GM18861 (cell line): ENCODE data around the gene FBXO4.
"Not testable (repeated sequence)": the region's sequence is repeated elsewhere in the genome, so short reads cannot be mapped to it uniquely, and the experiment has no call there.

Source experiments
- ATAC-seq: cut with Tn5 transposase; IDR thresholded peaks from one replicate; pipeline ENCODE4 v1.9.1; 2021; ENCODE audit not compliant: unreplicated experiment

The FBXO4 gene

DNA sequence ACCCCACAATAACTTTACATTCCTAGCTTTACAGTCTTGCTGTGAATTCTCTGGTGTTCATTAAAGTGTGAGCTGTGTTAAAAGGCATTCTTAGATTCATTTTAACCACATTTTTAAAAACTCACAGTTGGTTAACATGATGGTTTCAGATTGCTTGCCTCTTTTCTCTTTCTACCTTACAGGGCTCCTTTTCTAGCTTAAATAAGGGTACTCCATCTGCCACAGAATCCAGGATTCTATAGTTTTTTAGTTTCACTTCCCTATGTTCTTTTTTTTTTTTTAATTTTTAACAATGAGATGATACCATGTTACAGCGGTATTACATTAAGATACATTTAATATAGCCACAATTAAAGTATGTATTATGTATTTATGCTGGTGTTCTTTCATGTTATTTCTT lies 3.9 kb upstream of the FBXO4 start:
- ATAC-seq: no peak

DNA sequence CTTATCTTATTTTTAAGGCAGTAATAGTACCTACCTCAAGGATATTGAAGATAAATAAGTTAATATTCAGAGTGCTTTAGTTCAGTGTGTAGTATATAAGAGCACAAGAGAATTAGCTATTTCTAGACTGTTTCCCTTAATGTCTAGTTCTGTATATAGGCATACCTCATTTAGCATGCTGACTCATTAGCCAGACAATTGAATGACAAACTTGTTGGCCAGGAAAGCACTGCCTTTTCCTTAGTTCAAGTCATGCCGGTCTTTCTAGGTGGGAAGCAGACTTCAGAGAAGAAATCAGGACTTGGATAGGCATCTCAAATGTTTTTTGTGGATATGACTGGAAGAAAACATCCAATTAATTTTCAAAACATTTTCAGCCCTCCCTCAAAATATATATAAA lies 3.2 kb upstream of the FBXO4 start:
- ATAC-seq: no peak

DNA sequence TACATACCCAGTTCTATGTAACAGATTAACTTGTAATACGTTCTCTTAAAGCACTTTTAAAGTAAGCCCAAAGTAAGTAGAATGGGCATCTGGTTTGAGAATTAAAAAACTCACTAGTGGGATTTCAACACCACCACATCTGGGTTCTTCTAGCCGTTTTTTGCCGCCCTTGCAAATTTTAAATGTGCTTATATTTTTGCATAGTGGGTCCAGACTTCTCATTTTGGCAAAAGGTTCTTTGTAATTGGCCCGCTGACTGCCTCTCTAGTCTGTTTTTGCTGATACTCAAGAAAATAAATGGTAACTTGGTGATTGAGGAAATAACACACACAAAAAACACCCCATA lies 582 bp upstream of the FBXO4 start:
- ATAC-seq: no peak

DNA sequence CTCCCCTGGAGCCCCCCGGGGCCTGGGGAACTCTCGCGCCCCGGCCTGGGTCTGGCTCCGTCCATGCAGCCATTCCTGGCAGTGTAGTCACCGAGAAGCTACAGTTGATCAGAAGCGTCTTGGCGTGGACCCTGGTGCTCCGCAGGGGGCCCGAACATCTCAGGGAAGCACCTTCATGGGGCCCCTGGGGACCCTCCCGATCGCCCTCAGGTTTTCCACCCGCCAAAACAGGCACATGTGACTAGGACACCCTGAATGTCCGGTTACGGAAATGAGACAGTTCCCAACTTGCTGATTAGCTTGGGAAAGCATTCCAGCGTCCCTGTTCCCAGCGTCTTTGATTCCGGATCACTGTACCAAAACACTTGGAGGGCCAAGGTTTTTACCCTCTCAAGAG lies 472 bp downstream of the FBXO4 start:
- no peak for ATAC-seq

DNA sequence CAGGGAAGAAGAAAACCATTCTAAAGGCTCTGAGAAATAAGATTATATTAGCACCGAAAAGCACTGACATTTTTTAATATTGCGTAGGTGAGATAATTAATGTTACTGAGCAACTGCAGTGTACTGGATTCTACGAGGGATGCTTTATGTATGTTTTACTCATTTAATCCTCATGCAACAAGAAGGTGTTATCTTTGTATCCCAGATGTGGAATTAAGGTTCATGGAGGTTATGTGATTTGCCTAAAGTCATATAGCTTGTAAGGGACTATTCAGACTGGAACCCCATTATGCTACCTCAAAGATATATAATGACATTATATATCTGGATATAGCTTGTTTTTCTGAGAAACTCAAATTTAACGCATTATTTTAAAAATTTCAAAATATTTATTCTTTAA lies 2.5 kb downstream of the FBXO4 start:
- no peak for ATAC-seq

DNA sequence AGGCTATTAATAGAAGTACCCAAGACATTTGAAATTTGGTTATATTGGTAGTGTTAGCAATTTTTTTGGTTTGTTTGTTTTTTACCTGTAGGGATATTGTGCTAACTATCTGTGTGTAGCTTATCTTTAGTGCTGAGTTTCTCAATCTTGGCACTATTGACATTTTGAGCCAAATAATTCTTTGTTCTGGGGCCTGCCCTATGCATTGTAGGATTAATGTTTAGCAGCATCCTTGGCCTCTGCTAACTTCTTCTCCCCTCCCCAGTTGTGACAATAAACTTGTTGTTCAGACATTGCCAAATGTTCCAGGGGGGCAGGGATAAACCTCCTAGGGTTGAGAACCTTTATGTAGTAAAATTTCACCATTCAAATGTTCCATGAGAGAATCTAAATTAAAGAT lies 4.0 kb downstream of the FBXO4 start:
- no peak for ATAC-seq

DNA sequence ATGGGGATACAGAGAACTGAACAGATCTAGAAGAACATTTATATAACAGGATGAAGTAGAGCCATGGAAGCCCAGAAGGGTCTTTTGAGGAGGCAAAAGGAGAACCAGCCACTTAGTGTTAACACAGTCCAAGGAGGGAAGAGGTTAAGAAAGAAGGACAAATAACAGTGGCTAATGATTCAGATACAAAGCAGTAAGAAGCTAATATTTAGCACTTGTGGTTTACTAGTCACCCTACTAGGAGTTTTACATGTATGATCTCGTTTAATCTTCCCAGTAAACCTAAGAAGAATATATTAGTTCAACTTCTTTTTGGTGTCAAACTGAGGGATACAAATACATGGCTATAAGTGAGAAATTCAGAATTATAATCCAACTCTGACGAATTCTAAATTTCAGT lies 7.7 kb downstream of the FBXO4 start:
- no peak for ATAC-seq

DNA sequence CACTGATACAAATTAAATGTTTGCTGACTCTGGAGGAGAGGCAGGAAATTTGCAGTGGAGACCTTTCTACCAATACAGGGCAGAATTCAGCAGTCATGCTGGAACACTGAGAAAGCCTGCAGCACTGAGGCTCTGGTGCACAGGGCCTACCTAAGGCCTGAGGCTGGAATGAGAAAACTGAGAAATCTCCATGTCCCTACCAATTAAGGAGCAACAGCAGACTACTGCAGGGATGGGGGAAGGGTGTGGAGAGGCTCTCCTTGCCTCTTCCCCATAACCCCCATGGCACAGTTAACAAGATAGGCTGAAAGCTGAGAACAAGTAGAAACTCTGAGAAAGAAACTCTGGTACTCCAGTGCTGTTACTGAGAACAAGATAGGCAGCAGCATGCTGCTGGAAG lies 10.5 kb downstream of the FBXO4 start:
- no peak for ATAC-seq

DNA sequence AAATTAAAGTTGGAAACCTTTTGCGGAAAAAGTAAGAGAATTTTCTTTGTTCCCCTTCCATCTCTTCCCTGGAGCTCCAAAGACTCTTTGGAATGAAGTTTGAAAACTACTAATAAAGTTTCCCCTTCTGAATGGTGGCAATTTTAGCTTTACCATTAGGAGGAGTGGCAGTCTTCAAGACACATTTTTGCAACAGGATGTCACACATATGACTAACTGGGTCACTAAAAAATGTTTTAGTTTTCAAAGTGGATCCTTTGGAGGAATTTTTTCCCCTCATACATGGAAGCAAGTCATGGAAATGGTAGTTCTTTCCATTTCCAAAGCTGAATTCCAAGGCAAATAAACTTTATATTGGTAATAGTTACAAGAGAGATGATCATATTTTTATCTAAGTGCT lies 15.6 kb downstream of the FBXO4 start:
- no peak for ATAC-seq

DNA sequence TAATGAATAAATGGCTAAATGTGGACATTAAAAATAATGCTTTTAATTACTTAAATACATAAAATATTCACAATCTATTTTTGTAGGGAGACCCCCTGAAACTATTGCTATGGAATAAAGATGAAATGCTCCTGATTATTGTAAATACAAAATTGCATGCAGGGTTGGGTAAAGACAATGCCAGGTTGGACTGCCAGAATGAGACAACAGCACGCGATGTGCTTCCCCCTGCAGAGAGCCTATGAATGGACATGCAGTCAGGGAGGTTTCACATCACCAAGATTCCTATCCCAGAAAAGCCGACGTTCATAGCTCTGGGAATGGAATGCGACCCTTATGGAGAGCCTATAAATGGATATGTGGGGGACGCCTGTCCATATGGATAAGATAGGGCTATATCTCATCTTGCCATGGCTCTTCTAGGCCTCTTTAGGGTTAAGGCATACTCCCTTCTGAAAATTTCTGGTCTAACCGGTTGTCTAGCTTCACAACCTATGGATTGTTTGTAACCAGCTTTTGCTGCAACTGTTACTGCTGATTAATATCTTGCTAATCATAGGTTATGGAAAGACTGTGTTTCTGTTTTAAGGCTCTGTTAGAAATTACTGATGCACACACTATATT lies 20.4 kb downstream of the FBXO4 start:
- not testable (repeated sequence) for ATAC-seq

DNA sequence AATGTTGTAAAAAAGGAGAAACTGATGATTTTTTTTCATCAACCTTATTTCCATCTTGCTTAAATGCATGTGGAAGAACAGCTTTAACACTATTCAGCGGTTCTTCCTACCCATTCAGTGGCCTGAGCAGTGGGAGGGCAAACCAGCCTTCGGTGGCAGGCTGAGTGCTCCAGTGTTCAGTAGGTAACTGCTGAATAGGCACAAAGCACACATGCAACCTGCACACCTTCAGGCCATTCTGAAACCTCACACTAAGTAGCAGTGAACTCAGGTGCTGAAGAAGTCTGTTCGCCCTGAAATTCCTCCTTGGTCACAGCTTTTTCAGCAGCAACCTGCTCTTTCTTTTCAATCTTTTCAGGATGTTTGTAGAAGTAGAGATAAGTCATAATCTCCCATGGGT lies 26.1 kb downstream of the FBXO4 start:
- ATAC-seq: no peak

DNA sequence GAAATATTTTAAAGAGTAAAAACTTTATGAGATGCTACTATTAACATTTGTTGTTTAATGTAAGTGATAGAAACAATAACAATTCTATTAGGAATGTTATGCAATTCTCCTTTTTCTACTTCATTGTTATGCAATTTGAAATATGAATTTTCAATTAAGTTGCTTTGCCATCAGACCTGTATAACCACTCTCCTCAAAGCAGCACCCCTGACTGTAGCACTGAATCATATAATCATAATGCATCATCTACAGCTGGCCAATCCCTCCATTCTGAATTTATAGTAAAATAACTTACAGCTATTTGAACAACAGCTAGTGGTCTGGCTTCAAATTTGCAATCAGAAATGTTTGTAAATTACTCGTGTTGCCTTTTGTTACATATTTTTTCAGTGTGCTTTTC lies 29.2 kb downstream of the FBXO4 start:
- no peak for ATAC-seq

DNA sequence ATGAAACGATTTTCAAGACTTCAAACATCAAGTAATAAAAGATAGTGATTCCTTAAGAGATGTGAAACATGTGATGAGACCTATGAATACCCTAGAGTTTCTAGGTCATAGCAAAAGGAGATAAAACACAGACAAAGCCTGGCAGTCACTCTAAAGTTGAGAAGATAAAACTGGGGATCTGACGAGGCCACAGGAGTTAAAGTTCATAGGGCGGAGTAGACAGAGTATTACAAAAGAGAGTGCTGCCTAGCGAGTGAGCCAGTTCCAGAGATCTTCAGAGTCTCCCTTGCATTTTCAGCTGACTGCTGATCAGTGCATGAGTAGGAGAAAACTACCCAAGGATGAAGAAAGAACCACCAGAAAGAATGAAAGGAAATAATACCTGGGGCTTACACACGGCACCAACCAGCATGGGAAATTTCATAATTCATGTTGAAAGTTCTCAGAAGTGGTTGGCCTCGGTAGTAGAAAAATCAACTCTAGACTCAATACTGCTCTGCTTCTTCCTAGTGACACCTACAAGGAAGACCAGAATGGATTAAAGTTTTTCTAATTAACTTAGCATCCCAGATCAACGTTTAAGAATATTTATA lies 30.4 kb downstream of the FBXO4 start:
- ATAC-seq: no peak

DNA sequence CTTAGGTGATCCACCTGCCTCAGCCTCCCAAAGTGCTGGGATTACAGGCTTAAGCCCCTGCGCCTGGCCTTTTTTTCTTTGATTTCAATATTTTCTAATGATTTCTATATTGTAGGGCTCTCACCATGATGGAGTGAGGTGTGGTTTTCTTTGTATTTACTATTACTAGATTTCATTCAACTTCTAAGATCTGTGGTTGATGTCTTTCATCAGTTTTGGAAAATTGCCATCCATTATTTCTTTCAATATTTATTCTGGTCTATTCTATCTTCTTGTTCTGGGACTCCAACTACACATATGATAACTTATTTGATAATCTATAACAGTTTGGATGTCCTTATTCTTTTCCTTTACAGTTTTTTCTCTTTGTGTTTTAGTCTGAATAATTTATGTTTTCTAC lies 31.9 kb downstream of the FBXO4 start:
- ATAC-seq: no peak

DNA sequence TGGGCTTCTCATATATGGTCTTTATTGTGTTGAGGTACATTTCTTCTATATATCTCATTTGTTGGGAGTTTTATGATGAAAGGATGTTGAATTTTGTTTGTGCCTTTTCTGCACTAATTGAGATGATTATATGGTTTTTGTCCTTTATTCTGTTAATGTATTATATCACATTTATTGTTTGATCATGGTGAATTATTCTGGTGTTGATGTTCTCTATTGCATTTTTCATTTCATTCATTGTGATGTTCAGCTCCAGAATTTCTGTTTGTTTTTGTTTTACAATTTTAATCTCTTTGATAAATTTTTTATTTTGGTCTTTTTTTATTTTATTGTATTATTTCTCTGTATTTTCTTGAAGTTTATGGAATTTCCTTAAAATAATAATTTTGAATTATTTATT lies 35.4 kb downstream of the FBXO4 start:
- no peak for ATAC-seq

DNA sequence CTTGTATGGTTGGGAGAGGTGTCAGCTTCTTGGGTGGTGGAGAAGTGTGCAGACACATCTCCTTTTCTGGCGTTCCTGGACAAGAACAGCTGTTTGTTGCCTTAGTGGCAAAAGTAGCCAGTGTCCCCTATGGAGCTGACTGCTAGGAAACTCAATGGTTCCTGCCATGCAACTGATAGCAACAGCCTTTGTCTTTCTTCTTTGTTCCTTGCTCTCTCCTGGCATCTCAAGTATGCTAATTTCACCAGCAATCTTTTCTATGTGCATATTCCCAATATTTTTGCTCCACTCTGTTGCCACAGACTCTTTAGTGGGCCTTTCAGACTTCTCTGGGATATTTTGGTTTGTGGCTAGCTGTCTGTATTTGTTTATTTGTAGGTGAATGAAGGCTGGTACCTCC lies 36.7 kb downstream of the FBXO4 start:
- no peak for ATAC-seq

DNA sequence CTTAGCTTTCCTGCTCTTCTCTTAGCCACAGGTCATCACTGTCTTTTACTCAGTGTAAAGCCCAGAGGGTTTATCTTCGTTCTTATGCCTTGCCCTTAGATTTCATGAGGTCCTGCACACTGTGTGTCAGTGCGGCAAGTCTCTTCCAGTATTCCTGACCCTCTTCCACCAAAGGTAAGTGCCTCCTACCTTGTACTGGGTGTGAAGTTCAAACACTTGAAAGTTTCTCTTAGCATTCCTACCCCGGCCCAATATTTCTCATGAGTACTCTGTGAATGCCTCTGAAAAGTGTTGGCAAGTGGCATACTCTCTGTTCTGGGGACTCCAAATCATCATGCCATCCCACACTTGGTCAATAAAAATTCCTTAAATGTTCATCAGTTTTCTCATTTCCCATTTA lies 37.4 kb downstream of the FBXO4 start:
- ATAC-seq: no peak

DNA sequence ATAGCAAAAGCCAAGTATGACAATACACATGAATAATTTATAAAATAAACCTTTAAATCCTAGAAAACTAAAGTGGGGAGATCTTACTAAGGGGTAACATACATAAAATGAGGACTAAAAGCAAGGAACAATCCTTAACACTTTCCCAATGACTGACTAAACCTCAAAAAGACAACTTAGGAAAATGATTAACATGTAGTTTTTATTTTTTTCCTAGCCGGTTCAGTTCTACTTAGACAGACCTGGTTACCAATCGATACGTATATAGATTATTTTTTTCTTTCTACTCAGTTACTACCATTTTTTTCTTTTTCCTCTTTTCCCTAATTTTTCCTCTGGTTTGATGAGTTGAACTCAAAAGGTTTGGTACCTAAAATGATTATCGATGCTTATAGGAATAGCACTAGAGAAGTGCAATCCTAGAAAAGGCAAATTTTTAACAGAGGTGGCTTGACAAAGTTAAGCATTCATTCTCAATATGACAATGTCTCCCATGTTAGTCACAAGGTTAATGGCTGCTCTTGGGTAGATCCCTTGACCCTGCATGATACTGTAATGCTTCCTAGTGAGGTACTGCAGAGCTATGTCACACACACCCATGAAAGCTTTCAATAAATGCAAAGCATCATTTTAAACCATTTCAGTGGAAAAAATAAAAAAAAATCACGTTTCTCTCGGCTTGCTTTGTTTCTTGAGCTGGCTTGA lies 41.5 kb downstream of the FBXO4 start:
- ATAC-seq: peak; percentile 85

DNA sequence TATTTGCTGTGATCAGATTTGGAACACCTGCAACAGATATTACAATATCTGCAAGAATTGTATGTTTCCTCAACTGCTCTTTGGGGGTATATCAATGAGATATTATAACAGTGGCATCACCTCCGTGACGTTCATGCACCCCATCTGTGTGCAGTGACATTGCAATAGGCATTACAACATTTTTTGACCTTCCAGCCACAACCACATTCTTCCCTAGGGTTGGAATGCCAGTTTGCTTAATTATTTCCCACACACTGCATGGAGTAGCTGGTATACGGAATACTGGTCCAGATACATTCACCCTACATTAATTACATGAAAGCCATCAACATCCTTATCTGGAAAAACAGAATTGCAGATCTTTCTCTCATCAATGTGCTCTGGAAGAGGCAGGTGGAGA lies 42.3 kb downstream of the FBXO4 start:
- ATAC-seq: no peak

DNA sequence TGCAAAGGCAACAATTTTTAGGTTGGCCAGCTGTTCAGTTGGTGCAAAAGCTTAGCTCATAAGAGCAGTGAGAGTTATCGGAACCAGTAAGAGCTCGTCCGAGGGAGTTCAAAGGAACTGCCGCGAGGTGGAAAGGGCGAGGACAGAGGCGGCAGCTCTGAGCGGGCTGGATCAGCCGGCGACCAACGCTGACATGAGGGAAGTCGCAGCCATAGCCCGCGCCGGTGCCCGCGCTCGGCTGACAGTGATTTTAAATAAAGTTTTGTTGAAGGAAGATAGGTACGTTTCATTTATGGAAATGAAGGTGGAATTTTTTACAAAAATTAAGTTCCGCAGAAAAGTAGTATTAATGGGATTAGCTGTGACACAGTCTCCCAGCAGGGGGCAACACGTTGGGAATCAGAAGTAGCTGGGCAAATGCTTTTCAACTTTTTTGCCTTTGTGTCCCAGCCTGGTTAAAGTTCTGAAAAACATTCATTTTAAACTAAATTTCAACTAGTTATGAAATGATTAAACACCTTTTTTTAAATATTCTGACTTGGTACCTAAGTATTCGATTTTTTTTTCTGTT lies 43.2 kb downstream of the FBXO4 start:
- ATAC-seq: no peak

DNA sequence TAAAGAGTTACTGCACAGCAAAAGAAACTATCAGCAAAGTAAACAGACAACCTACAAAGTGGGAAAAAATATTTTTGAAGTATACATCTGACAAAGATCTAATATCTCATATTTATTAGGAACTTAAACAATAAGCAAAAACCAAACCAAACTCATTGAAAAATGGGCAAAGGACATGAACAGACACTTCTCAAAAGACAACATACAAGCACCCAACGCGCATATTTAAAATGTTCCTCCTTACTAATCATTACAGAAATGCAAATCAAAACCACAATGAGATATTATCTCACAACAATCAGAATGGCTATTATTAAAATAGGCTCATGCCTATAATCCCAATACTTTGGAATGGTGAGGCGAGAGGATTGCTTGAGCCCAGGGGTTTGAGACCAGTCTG lies 48.0 kb downstream of the FBXO4 start:
- ATAC-seq: no peak

DNA sequence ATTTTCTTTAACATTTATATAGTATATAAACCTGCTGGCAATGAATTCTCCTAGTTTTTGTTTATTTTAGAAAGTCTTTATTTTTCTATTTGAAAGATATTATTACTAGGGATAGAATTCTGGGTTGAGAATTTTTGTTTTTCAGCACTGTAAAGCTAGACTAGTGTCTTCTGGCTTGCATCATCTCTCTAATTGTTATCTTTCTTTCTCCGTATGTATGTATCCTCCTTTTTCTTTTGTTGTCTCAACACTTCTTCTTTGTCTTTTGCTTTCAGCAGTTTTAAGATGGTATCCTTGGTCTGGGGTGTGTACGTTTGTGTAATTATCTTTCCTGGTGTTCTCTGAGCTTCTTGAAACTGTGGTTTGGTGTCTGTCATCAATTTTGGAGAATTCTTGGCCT lies 48.8 kb downstream of the FBXO4 start:
- no peak for ATAC-seq

DNA sequence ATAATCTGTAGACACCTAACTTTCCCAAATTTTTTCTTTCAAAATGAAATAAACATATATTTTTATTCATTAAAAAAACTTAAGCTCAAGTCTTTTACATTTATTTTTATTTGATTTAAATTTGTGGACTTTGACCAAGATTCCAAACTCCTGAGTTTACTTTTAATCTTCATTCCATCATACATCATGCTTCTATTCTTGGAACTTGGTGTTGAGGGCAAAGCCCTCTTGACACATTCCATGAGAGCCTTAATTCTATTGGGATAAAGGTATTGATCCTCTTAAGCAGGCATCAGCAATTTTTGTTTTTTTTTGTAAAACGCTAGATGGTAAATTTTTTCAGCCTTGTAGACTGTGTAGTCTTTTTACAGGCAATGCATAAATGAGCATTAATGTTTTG lies 53.6 kb downstream of the FBXO4 start:
- ATAC-seq: no peak
